ENCODE results near the gene RERE.

- TF ChIP-seq CTBP1 (IDR thresholded peaks at IDR 0.05; ENCODE audit: borderline replicate concordance) = no peak
- TF ChIP-seq ZNF384 (IDR thresholded peaks at IDR 0.05) = no peak
- no peak for TF ChIP-seq ARNT (IDR thresholded peaks at IDR 0.05)
- no peak for TF ChIP-seq FOXK2 (IDR thresholded peaks at IDR 0.05)
Measured at GRCh38 chr1:8423269-8423691, 394.2 kb downstream of the RERE start.
